ENCODE data around the gene SPACA1.

Gene SPACA1

DNA sequence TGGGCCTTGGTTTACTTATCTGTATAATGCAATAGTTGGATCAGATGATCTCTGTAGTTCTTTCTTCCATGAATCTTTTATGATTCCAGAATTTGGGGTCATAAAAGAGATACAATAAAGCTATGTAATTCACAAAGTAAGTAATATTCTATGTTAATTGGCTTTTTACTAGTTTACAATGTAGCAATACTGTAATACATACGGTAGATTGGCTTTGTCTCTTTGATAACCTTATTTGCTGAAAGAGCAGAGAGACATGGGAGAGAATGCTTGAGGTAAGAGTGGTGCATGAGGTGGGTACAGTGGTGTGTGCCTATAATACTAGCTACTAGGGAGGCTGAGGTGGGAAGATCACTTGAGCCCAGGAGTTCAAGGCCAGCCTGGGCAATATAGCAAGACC is 14.7 kb downstream of the SPACA1 start:
- Histone ChIP-seq H3K79me2 (ENCODE audit: insufficient read depth, low read depth) (no peaks in the 10 kb centered on the region), H3K36me3 (ENCODE audit: insufficient read depth) (no peaks in the 10 kb centered on the region), H2AFZ (ENCODE audit: low read depth) (no peak overlapping the region), H3K27me3 (ENCODE audit: insufficient read depth, low read depth) (no peaks in the 10 kb centered on the region), H4K20me1 (ENCODE audit: insufficient read depth) (no peaks in the 10 kb centered on the region), H3K9ac (no peak overlapping the region), H3K4me2 (no peak overlapping the region), H3K27ac (no peak overlapping the region), H3K4me3 (IDR thresholded peaks at IDR 0.05; ENCODE audit: insufficient read depth, low read depth, low read length) (no peak overlapping the region), H3K4me1 (ENCODE audit: low read depth, poor library complexity, severe bottlenecking) (no peaks in the 10 kb centered on the region)
- TF ChIP-seq, protein P1, sequence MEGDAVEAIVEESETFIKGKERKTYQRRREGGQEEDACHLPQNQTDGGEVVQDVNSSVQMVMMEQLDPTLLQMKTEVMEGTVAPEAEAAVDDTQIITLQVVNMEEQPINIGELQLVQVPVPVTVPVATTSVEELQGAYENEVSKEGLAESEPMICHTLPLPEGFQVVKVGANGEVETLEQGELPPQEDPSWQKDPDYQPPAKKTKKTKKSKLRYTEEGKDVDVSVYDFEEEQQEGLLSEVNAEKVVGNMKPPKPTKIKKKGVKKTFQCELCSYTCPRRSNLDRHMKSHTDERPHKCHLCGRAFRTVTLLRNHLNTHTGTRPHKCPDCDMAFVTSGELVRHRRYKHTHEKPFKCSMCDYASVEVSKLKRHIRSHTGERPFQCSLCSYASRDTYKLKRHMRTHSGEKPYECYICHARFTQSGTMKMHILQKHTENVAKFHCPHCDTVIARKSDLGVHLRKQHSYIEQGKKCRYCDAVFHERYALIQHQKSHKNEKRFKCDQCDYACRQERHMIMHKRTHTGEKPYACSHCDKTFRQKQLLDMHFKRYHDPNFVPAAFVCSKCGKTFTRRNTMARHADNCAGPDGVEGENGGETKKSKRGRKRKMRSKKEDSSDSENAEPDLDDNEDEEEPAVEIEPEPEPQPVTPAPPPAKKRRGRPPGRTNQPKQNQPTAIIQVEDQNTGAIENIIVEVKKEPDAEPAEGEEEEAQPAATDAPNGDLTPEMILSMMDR (conservative IDR thresholded peaks at IDR 0.05; ENCODE audit: low read depth, low read length): no peak

GRCh38 chr6:88072462-88072861 is 24.8 kb downstream of the SPACA1 start:
- no peak overlapping the region for H3K4me3 ChIP-seq (IDR thresholded peaks at IDR 0.05; ENCODE audit: insufficient read depth, low read depth, low read length)
- H3K27me3 ChIP-seq (ENCODE audit: insufficient read depth, low read depth): no peaks in the 10 kb centered on the region
- no peak overlapping the region for H2AFZ ChIP-seq (ENCODE audit: low read depth)
- H3K4me2 ChIP-seq: no peak overlapping the region
- H3K27ac ChIP-seq: no peak overlapping the region
- no peaks in the 10 kb centered on the region for H4K20me1 ChIP-seq (ENCODE audit: insufficient read depth)
- H3K36me3 ChIP-seq (ENCODE audit: insufficient read depth): no peaks in the 10 kb centered on the region
- H3K9ac ChIP-seq: no peak overlapping the region
- TF ChIP-seq, protein P1 (conservative IDR thresholded peaks at IDR 0.05; ENCODE audit: low read depth, low read length): no peak
- no peaks in the 10 kb centered on the region for H3K4me1 ChIP-seq (ENCODE audit: low read depth, poor library complexity, severe bottlenecking)
- H3K79me2 ChIP-seq (ENCODE audit: insufficient read depth, low read depth): no peaks in the 10 kb centered on the region

- H3K4me2 ChIP-seq: no peak overlapping the region
- H3K79me2 ChIP-seq (ENCODE audit: insufficient read depth, low read depth): no peaks in the 10 kb centered on the region
- H4K20me1 ChIP-seq (ENCODE audit: insufficient read depth): no peaks in the 10 kb centered on the region
- H3K4me3 ChIP-seq (IDR thresholded peaks at IDR 0.05; ENCODE audit: insufficient read depth, low read depth, low read length): no peak overlapping the region
- no peaks in the 10 kb centered on the region for H3K36me3 ChIP-seq (ENCODE audit: insufficient read depth)
- H3K27ac ChIP-seq: no peak overlapping the region
- no peaks in the 10 kb centered on the region for H3K4me1 ChIP-seq (ENCODE audit: low read depth, poor library complexity, severe bottlenecking)
- no peak overlapping the region for H3K9ac ChIP-seq
- H2AFZ ChIP-seq (ENCODE audit: low read depth): no peak overlapping the region
- H3K27me3 ChIP-seq (ENCODE audit: insufficient read depth, low read depth): no peaks in the 10 kb centered on the region
- TF ChIP-seq, protein P1 (conservative IDR thresholded peaks at IDR 0.05; ENCODE audit: low read depth, low read length): no peak
Measured at GRCh38 chr6:88074791-88075190, 27.1 kb downstream of the SPACA1 start.

DNA sequence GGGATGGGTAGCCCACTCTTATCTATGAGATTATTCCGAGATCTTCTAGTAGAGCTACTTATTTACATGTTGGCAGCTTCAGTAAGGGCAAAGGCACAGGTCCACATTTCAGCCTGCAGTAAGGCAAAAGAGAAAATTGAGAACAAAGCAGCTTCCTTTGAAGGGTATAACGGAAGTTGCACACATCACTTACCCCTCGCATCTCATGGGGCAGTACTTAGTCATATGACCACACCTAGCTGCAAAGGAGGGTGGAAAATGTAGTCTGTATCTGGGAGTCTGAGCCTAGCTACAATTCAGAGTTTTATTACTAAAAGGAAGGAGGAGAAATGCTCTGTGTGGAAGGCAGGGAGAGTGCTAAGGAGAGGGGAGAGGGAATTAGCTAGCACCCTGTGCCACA is 29.7 kb downstream of the SPACA1 start:
- no peak overlapping the region for H3K27ac ChIP-seq
- H4K20me1 ChIP-seq (ENCODE audit: insufficient read depth): no peaks in the 10 kb centered on the region
- no peak overlapping the region for H3K4me3 ChIP-seq (IDR thresholded peaks at IDR 0.05; ENCODE audit: insufficient read depth, low read depth, low read length)
- no peaks in the 10 kb centered on the region for H3K27me3 ChIP-seq (ENCODE audit: insufficient read depth, low read depth)
- H3K36me3 ChIP-seq (ENCODE audit: insufficient read depth): no peaks in the 10 kb centered on the region
- no peak overlapping the region for H2AFZ ChIP-seq (ENCODE audit: low read depth)
- no peaks in the 10 kb centered on the region for H3K4me1 ChIP-seq (ENCODE audit: low read depth, poor library complexity, severe bottlenecking)
- H3K4me2 ChIP-seq: no peak overlapping the region
- no peak overlapping the region for H3K9ac ChIP-seq
- TF ChIP-seq, protein P1 (conservative IDR thresholded peaks at IDR 0.05; ENCODE audit: low read depth, low read length): no peak
- no peaks in the 10 kb centered on the region for H3K79me2 ChIP-seq (ENCODE audit: insufficient read depth, low read depth)
